ENCODE measurements around the gene SERPINE3.
A peak's percentile ranks its signal among the peaks of the same experiment; 100 is the strongest.

The SERPINE3 gene

GRCh38 chr13:51330791-51331190 lies 8.7 kb upstream of the SERPINE3 start:
- TF ChIP-seq CTCF (IDR thresholded peaks at IDR 0.05; ENCODE audit: extremely low read depth, insufficient read depth, missing control alignments), result no peak
- in situ Hi-C loops (cut with MboI; ENCODE audit: low pct_unique_long_range_greater_than_20kb, low sequenced_read_pairs, unreplicated experiment), result no loop called here
- DNase-seq (ENCODE audit: low spot score), result peak; percentile 44

GRCh38 chr13:51331354-51331861 lies 8.1 kb upstream of the SERPINE3 start:
- in situ Hi-C loops (cut with MboI; ENCODE audit: low pct_unique_long_range_greater_than_20kb, low sequenced_read_pairs, unreplicated experiment), result no loop called here
- no peak for TF ChIP-seq CTCF (IDR thresholded peaks at IDR 0.05; ENCODE audit: extremely low read depth, insufficient read depth, missing control alignments)
- DNase-seq (ENCODE audit: low spot score), result peak; percentile 54

- DNase-seq (ENCODE audit: low spot score), result no peak
- in situ Hi-C loops (cut with MboI; ENCODE audit: low pct_unique_long_range_greater_than_20kb, low sequenced_read_pairs, unreplicated experiment), result no loop called here
- no peak for TF ChIP-seq CTCF (IDR thresholded peaks at IDR 0.05; ENCODE audit: extremely low read depth, insufficient read depth, missing control alignments)
Measured at GRCh38 chr13:51332566-51333361, 6.7 kb upstream of the SERPINE3 start.

- in situ Hi-C loops (cut with MboI; ENCODE audit: low pct_unique_long_range_greater_than_20kb, low sequenced_read_pairs, unreplicated experiment), result no loop called here
Measured at GRCh38 chr13:51333421-51333820, 6.1 kb upstream of the SERPINE3 start.

GRCh38 chr13:51333826-51334225 lies 5.7 kb upstream of the SERPINE3 start:
- in situ Hi-C loops (cut with MboI; ENCODE audit: low pct_unique_long_range_greater_than_20kb, low sequenced_read_pairs, unreplicated experiment), result no loop called here
- TF ChIP-seq CTCF (IDR thresholded peaks at IDR 0.05; ENCODE audit: extremely low read depth, insufficient read depth, missing control alignments), result no peak
- no peak for DNase-seq (ENCODE audit: low spot score)

More at GRCh38 chr13:51333421-51333820, 6.1 kb upstream of the SERPINE3 start:
- no peak for TF ChIP-seq CTCF (IDR thresholded peaks at IDR 0.05; ENCODE audit: extremely low read depth, insufficient read depth, missing control alignments)
- no peak for DNase-seq (ENCODE audit: low spot score)

GRCh38 chr13:51336746-51337145 lies 2.7 kb upstream of the SERPINE3 start:
- in situ Hi-C loops (cut with MboI; ENCODE audit: low pct_unique_long_range_greater_than_20kb, low sequenced_read_pairs, unreplicated experiment), result no loop called here
- DNase-seq (ENCODE audit: low spot score), result no peak
- no peak for TF ChIP-seq CTCF (IDR thresholded peaks at IDR 0.05; ENCODE audit: extremely low read depth, insufficient read depth, missing control alignments)
